Smooth muscle cell (in vitro differentiated cells): Measurements from ENCODE around the gene CYP2F1. TPM values are rescaled to one million over a fixed set of nuclear protein-coding genes. Genes with fewer than 3 reads are reported as not detected.
"Not testable (repeated sequence)": the region's sequence is repeated elsewhere in the genome, so short reads cannot be mapped to it uniquely, and the experiment has no call there.

ENCODE experiments used
- DNase-seq: peaks from one replicate; lab custom pipeline; 2025; ENCODE audit not compliant: unreplicated experiment; lab: John Stamatoyannopoulos, UW
- H2AFZ ChIP-seq: fragments of 200-600 bp; sonication (generic); 2 replicates; pipeline ENCODE4 v1.6.0; 2016; ENCODE audit warnings: antibody characterized with exemption, low read depth, mild to moderate bottlenecking
- H3F3A ChIP-seq: fragments of 200-600 bp; sonication (generic); 2 replicates; pipeline ENCODE4 v1.6.0; 2017; ENCODE audit warnings: antibody characterized with exemption, low read depth
- H3K27ac ChIP-seq: fragments of 200-600 bp; sonication (generic); 2 replicates; pipeline ENCODE4 v1.5.1; 2016; ENCODE audit warnings: low read depth, mild to moderate bottlenecking
- H3K27me3 ChIP-seq: fragments of 200-600 bp; sonication (generic); 2 replicates; pipeline ENCODE4 v1.6.1; 2016; ENCODE audit warnings: low read depth, mild to moderate bottlenecking
- H3K36me3 ChIP-seq: fragments of 200-600 bp; sonication (generic); 2 replicates; pipeline ENCODE4 v1.5.1; 2016; ENCODE audit warnings: low read depth
- H3K4me1 ChIP-seq: fragments of 200-600 bp; sonication (generic); 2 replicates; pipeline ENCODE4 v1.5.1; 2016; ENCODE audit warnings: low read depth
- H3K4me2 ChIP-seq: fragments of 200-600 bp; sonication (generic); 2 replicates; pipeline ENCODE4 v1.6.0; 2016; ENCODE audit warnings: mild to moderate bottlenecking
- H3K4me3 ChIP-seq: fragments of 200-600 bp; sonication (generic); 2 replicates; pipeline ENCODE4 v1.5.1; 2016; ENCODE audit warnings: mild to moderate bottlenecking
- H3K79me2 ChIP-seq: fragments of 200-600 bp; sonication (generic); 2 replicates; pipeline ENCODE4 v1.6.0; 2016; ENCODE audit warnings: low read depth, mild to moderate bottlenecking
- H3K9ac ChIP-seq: fragments of 200-600 bp; sonication (generic); 2 replicates; pipeline ENCODE4 v1.6.0; 2016; ENCODE audit warnings: low read depth
- H3K9me3 ChIP-seq: fragments of 200-600 bp; sonication (generic); replicated peaks from 2 replicates; pipeline ENCODE4 v1.5.1; 2016; ENCODE audit warnings: low read depth
- H4K20me1 ChIP-seq: fragments of 200-600 bp; sonication (generic); 2 replicates; pipeline ENCODE4 v1.6.0; 2016; ENCODE audit warnings: low read depth
- WGBS: methylation state at CpG from one replicate; pipeline ENCODE4 v1.1.7; 2016; ENCODE audit warnings: low lambda C conversion rate; 5-methylcytosine and 5-hydroxymethylcytosine counted together
- polyA plus RNA-seq: library from polyadenylated mRNA; unstranded; fragments of >200 nt; fragmentation: Nextera tagmentation; extraction: Ambion mirVana; gene quantifications from 2 replicates; pipeline ENCODE4 v1.2.1, GENCODE V29; 2016
- total RNA-seq: library from RNA; depleted of rRNA; stranded (reverse); fragments of >200 nt; gene quantifications from 2 replicates; pipeline ENCODE4 v1.2.3, GENCODE V29; 2014
- TF ChIP-seq, protein P1 (sequence below): fragments of 200-600 bp; sonication (generic); IDR thresholded peaks from 2 replicates; pipeline ENCODE4 v1.5.1; 2017; ENCODE audit warnings: borderline replicate concordance, mild to moderate bottlenecking, antibody characterized with exemption; ENCODE audit not compliant: insufficient read depth, poor library complexity, severe bottlenecking

Gene CYP2F1
- total and polyA plus RNA-seq, 2 experiments from 2014 or later, result not detected

DNA sequence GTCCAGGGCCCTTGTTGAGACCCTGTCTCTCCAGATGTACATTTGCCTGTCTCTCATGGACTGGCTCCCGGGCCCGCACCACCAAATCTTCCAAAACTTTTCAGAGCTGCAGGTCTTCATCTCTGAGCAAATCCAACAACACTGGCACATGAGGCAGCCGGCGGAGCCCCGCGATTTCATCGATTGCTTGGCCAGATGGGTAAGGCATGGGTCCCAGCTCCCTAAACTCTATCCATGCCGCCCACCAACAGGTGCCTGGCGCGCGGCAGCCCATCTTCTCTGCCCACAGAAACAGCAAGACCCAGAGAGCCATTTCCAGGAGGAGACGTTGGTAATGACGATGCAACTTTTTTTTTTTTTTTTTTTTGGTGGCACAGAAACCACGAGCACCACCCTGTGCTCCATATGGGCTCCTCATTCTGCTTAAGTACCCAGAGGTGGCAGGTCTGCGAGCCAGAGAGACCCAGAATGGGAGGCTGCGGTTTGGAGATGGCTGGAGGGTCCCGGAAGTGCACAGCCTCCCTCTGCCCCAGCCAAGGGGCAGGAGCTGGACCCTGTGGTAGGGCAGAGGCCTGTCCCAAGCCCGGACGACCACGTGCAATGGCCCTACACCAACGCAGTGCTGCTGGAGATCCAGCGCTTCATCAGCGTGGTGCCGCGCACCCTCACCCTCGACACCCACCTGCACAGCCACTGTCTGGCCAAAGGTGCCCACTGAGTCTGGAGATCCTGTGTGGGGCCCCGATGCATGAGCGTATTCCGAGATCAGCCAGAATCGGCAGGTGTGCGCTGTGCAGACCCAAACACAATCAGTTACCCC is 22.6 kb downstream of the CYP2F1 start:
- Histone ChIP-seq H3K9ac (no peak overlapping the region), H3K9me3 (no peaks in the 10 kb centered on the region), H3K27me3 (no peaks in the 10 kb centered on the region), H3K27ac (no peak overlapping the region), H3F3A (no peaks in the 10 kb centered on the region), H4K20me1 (no peaks in the 10 kb centered on the region), H3K36me3 (no peaks in the 10 kb centered on the region), H3K79me2 (no peaks in the 10 kb centered on the region), H3K4me1 (no peaks in the 10 kb centered on the region), H3K4me2 (no peak overlapping the region), H3K4me3 (no peak overlapping the region), H2AFZ (no peak overlapping the region)
- TF ChIP-seq, protein P1, sequence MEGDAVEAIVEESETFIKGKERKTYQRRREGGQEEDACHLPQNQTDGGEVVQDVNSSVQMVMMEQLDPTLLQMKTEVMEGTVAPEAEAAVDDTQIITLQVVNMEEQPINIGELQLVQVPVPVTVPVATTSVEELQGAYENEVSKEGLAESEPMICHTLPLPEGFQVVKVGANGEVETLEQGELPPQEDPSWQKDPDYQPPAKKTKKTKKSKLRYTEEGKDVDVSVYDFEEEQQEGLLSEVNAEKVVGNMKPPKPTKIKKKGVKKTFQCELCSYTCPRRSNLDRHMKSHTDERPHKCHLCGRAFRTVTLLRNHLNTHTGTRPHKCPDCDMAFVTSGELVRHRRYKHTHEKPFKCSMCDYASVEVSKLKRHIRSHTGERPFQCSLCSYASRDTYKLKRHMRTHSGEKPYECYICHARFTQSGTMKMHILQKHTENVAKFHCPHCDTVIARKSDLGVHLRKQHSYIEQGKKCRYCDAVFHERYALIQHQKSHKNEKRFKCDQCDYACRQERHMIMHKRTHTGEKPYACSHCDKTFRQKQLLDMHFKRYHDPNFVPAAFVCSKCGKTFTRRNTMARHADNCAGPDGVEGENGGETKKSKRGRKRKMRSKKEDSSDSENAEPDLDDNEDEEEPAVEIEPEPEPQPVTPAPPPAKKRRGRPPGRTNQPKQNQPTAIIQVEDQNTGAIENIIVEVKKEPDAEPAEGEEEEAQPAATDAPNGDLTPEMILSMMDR, result no peak
- WGBS, result 99% methylated on average over 31 of the region's 31 CpGs
- no peak for DNase-seq

DNA sequence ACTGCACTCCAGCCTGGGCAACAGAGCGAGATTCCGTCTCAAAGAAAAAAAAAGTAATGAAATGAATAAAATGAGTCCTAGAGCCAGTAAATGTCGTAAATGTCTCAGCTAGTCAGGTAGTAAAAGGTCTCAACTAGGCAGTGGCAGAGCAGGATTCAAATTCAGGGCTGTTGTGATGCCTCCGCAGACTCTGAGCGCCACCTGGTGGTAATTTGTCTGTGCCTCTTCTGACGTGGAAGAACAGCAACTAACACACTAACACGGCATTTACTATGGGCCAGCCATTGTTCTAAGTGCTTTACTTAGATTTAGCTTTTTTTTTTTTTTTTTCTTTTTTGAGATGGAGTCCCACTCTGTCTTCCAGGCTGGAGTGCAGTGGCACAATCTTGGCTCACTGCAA is 30.2 kb downstream of the CYP2F1 start:
- Histone ChIP-seq H3K79me2 (no peaks in the 10 kb centered on the region), H3K4me1 (no peaks in the 10 kb centered on the region), H3K36me3 (no peaks in the 10 kb centered on the region), H4K20me1 (no peaks in the 10 kb centered on the region), H3K9me3 (no peaks in the 10 kb centered on the region), H3K4me3 (no peak overlapping the region), H3F3A (no peaks in the 10 kb centered on the region), H3K27ac (no peak overlapping the region), H3K4me2 (no peak overlapping the region), H2AFZ (no peak overlapping the region), H3K9ac (no peak overlapping the region), H3K27me3 (no peaks in the 10 kb centered on the region)
- peak; percentile 5 for DNase-seq
- TF ChIP-seq, protein P1, result peak; percentile 75
- WGBS, result 38% methylated on average over 7 of the region's 7 CpGs

DNA sequence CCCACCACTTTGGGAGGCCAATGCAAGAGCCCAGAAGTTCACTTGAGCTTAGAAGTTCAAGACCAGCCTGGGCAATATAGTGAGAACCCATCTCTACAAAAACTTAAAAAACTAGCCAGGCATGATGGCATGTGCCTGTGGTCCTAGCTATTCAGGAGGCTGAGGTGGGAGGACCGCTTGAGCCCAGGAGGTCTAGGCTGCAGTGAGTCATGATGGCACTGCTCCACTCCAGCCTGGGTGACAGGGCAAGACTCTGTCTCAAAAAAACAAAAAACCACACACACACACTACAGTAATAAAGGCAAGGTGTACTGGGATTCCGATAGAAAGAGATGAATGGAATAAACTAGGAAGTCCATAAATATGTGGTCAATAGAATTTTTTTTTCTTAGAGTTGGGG is 35.6 kb downstream of the CYP2F1 start:
- H3K27me3 ChIP-seq, result no peaks in the 10 kb centered on the region
- TF ChIP-seq, protein P1, result no peak
- H3K4me3 ChIP-seq, result no peak overlapping the region
- no peaks in the 10 kb centered on the region for H3K4me1 ChIP-seq
- no peak overlapping the region for H3K27ac ChIP-seq
- no peaks in the 10 kb centered on the region for H4K20me1 ChIP-seq
- WGBS, result 90% methylated on average over 2 of the region's 2 CpGs
- H3K9me3 ChIP-seq, result no peaks in the 10 kb centered on the region
- no peak overlapping the region for H2AFZ ChIP-seq
- no peaks in the 10 kb centered on the region for H3K36me3 ChIP-seq
- no peak for DNase-seq
- H3F3A ChIP-seq, result no peaks in the 10 kb centered on the region
- no peak overlapping the region for H3K9ac ChIP-seq
- no peaks in the 10 kb centered on the region for H3K79me2 ChIP-seq
- no peak overlapping the region for H3K4me2 ChIP-seq

DNA sequence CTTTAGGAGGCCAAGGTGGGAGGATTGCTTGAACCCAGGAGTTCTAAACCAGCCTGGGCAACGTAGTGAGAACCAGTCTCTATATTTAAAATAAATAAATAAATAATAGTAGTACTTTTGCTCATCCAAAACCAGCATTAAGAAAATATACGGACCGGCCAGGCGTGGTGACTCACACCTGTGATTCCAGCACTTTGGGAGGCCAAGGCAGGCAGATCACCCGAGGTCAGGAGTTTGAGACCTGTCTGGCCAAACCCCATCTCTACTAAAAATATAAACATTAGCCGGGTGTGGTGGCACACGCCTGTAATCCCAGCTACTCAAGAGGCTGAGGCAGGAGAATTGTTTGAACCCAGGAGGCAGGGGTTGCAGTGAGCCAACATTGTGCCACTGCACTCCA is 36.8 kb downstream of the CYP2F1 start:
- H3F3A ChIP-seq, H3K4me1 ChIP-seq, H3K4me2 ChIP-seq, H3K36me3 ChIP-seq, H3K9ac ChIP-seq, H3K27me3 ChIP-seq, DNase-seq, H3K27ac ChIP-seq, H3K9me3 ChIP-seq, H4K20me1 ChIP-seq, H3K79me2 ChIP-seq, H2AFZ ChIP-seq, H3K4me3 ChIP-seq: not testable (repeated sequence)
- 93% methylated on average over 7 of the region's 7 CpGs for WGBS
